Loucy (cell line): ENCODE data around the gene PRKCE.

Experiments used
- H2AFZ ChIP-seq: fragments of 200-600 bp; sonication (generic); 2 replicates; pipeline ENCODE4 v1.6.0; 2016; ENCODE audit warnings: antibody characterized with exemption, mild to moderate bottlenecking, low read length, moderate library complexity
- H3F3A ChIP-seq: fragments of 200-600 bp; 2 replicates; pipeline ENCODE4 v1.6.0; 2016; ENCODE audit warnings: antibody characterized with exemption, low read depth, mild to moderate bottlenecking
- H3K27me3 ChIP-seq: fragments of 200-600 bp; sonication (generic); 2 replicates; pipeline ENCODE4 v1.6.1; 2014; ENCODE audit warnings: low read length, mild to moderate bottlenecking; ENCODE audit not compliant: insufficient read depth, poor library complexity, severe bottlenecking
- H3K36me3 ChIP-seq: fragments of 200-600 bp; sonication (generic); 2 replicates; pipeline ENCODE4 v1.6.1; 2016; ENCODE audit warnings: low read length; ENCODE audit not compliant: insufficient read depth
- H3K4me1 ChIP-seq: fragments of 200-600 bp; sonication (generic); 2 replicates; pipeline ENCODE4 v1.5.1; 2014; ENCODE audit warnings: low read length, mild to moderate bottlenecking; ENCODE audit not compliant: insufficient read depth, poor library complexity, severe bottlenecking
- H3K4me2 ChIP-seq: fragments of 200-600 bp; sonication (generic); 2 replicates; pipeline ENCODE4 v1.6.0; 2014; ENCODE audit warnings: antibody characterized with exemption, low read length, low read depth, mild to moderate bottlenecking; ENCODE audit not compliant: poor library complexity, severe bottlenecking
- H3K4me3 ChIP-seq: fragments of 200-600 bp; sonication (generic); 2 replicates; pipeline ENCODE4 v1.5.1; 2014; ENCODE audit warnings: low read length, mild to moderate bottlenecking, mixed read lengths; ENCODE audit not compliant: poor library complexity, severe bottlenecking
- H3K79me2 ChIP-seq: fragments of 200-600 bp; sonication (generic); 2 replicates; pipeline ENCODE4 v1.6.1; 2014; ENCODE audit warnings: low read length; ENCODE audit not compliant: insufficient read depth
- H3K9ac ChIP-seq: fragments of 200-600 bp; sonication (generic); 2 replicates; pipeline ENCODE4 v1.6.0; 2014; ENCODE audit warnings: mild to moderate bottlenecking, low read depth, low read length, moderate library complexity; ENCODE audit not compliant: poor library complexity, severe bottlenecking
- H3K9me2 ChIP-seq: fragments of 200-600 bp; sonication (generic); replicated peaks from 2 replicates; pipeline ENCODE4 v1.6.1; 2016; ENCODE audit warnings: low read depth, low read length, mixed read lengths
- H3K9me3 ChIP-seq: fragments of 200-600 bp; sonication (generic); 2 replicates; pipeline ENCODE4 v1.6.1; 2014; ENCODE audit warnings: mild to moderate bottlenecking, antibody characterized with exemption, low read length, low read depth; ENCODE audit not compliant: insufficient read depth
- H4K20me1 ChIP-seq: fragments of 200-600 bp; sonication (generic); 2 replicates; pipeline ENCODE4 v1.6.0; 2014; ENCODE audit warnings: antibody characterized with exemption, low read length, mild to moderate bottlenecking; ENCODE audit not compliant: insufficient read depth, poor library complexity, severe bottlenecking
- CTCF ChIP-seq: fragments of 200-600 bp; sonication (generic); conservative IDR thresholded peaks from 2 replicates; pipeline ENCODE4 v1.5.1; 2014; ENCODE audit warnings: mild to moderate bottlenecking, antibody characterized with exemption, low read length
- EZH2phosphoT487 ChIP-seq: fragments of 200-600 bp; IDR thresholded peaks from 2 replicates; pipeline ENCODE4 v1.6.1; 2018; ENCODE audit warnings: antibody characterized with exemption, mild to moderate bottlenecking, moderate library complexity, borderline replicate concordance

The PRKCE gene

GRCh38 chr2:45867349-45867748 lies 215.9 kb downstream of the PRKCE start:
- H4K20me1 ChIP-seq: no peaks in the 10 kb centered on the region
- H3K79me2 ChIP-seq: peaks cover 25% of the 10 kb centered on the region; the same call in 1 of the 2 replicates
- H3K27me3 ChIP-seq: no peaks in the 10 kb centered on the region
- H3K9me2 ChIP-seq: no peaks in the 10 kb centered on the region
- H3K4me1 ChIP-seq: peaks cover 50% of the 10 kb centered on the region
- H3K9me3 ChIP-seq: no peaks in the 10 kb centered on the region
- H3F3A ChIP-seq: no peaks in the 10 kb centered on the region
- H3K36me3 ChIP-seq: no peaks in the 10 kb centered on the region
- H3K4me3 ChIP-seq: no peak overlapping the region
- H3K9ac ChIP-seq: no peak overlapping the region
- TF ChIP-seq CTCF (no peak), EZH2phosphoT487 (no peak)
- H2AFZ ChIP-seq: no peak overlapping the region
- H3K4me2 ChIP-seq: no peak overlapping the region

GRCh38 chr2:45867800-45868199 lies 216.3 kb downstream of the PRKCE start:
- Histone ChIP-seq H3K9me3 (no peaks in the 10 kb centered on the region), H3K36me3 (no peaks in the 10 kb centered on the region), H3K4me2 (no peak overlapping the region), H3K27me3 (no peaks in the 10 kb centered on the region), H3K4me1 (peaks cover 45% of the 10 kb centered on the region), H3K9ac (no peak overlapping the region), H3K9me2 (no peaks in the 10 kb centered on the region), H3F3A (no peaks in the 10 kb centered on the region), H3K4me3 (no peak overlapping the region), H4K20me1 (no peaks in the 10 kb centered on the region), H2AFZ (no peak overlapping the region), H3K79me2 (peaks cover 20% of the 10 kb centered on the region; the same call in 1 of the 2 replicates)
- no peak for TF ChIP-seq EZH2phosphoT487
- no peak for TF ChIP-seq CTCF

DNA sequence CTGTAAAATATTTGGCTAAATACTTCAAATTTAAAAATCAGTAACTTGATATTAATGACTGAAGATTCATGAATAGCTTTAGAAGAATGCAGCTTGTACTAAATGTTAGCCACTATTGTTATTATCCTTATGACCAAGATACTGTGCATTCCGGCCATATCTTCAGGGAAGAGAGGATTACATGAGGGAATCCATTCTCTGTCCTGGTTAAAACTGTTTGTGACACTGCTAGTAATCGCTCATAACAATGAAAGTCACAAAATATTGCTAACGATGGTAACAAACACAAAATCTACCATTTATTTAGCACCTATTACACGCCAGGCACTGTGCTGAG lies 217.7 kb downstream of the PRKCE start:
- Histone ChIP-seq H3K9me2 (no peaks in the 10 kb centered on the region), H3K36me3 (no peaks in the 10 kb centered on the region), H3K9me3 (no peaks in the 10 kb centered on the region), H3K79me2 (peaks cover 17% of the 10 kb centered on the region; the same call in 1 of the 2 replicates), H4K20me1 (no peaks in the 10 kb centered on the region), H3K9ac (no peak overlapping the region), H3K4me2 (no peak overlapping the region), H3K4me1 (peaks cover 33% of the 10 kb centered on the region), H2AFZ (no peak overlapping the region), H3F3A (no peaks in the 10 kb centered on the region), H3K27me3 (no peaks in the 10 kb centered on the region), H3K4me3 (no peak overlapping the region)
- TF ChIP-seq CTCF: no peak
- no peak for TF ChIP-seq EZH2phosphoT487
